Measurements from ENCODE around the gene PREX1.
A peak's percentile ranks its signal among the peaks of the same experiment; 100 is the strongest.

The PREX1 gene

DNA sequence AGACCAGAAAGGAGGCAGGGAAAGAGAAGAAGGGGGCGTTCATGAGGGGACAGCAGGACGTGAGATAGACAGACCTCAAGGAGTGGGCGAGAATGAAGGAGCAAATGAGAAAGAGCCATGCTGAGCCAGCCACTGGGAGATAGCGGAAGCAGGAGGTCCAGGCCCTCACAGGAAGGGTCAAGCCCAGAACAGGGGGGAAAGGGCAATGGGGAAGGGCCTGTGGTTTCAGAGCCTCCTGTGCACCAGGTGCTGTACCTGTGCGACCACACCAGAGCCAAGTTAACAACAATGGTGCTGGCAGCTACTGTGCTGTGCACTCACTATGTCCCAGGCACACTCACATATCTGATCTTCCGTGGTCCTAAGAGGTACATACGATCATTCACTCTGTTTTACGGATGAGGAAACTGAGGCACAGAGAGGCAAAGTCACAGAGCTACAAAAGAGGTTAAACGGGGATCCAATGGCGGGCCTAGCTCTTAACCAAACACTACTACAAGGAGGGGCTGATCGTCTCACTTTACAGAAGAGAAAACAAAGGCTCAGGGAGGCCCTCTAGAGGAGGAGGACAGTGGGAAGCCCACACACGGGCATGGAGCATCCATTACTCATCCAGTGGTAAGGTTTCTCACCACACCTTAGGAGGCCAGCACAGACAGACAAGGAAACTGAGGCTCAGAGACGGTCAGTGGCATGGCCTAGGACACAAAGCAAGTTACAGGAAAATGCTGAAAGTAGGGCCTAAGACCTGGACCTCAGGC is 129.1 kb downstream of the PREX1 start:
- in situ Hi-C loops (cut with HindIII; ENCODE audit: low pct_unique_long_range_greater_than_20kb, low sequenced_read_pairs), result no loop called here
- DNase-seq (ENCODE audit: low read depth in 1 of 2, low spot score in 1 of 2), result peak in 1 of 2 experiments; percentile 53
- no peak for TF ChIP-seq JUND (IDR thresholded peaks at IDR 0.05; ENCODE audit: low read depth)

DNA sequence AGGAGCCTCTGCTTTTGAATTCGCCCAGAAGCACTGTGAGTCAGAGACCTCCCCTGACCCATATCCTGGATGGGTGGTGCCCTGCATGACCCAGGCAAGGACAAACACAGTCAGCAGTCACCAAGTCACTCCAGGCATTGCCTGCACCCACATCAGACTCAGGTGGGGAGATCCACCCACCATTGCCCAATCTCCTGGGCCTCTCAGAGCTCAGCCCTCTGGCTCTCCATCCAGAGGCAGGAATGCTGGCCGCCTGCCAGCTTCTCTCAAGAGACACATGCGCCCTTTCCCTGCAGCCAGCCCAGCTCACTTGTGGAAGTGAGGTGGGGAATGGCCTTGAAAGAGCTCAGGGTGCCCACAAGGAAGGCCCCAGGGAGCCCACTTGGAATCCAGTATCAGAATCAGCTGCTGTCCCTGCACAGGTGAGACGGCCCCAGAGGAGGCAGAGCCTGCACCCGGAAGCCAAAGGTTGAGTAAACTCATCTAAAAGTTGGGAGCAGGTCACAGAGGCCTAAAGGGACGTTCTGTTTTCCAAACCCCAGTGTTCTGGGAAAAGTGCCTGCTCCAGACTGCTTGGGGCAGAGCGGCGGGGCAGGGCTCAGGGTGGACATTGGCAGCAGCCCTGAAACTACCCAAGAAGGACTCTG is 129.8 kb downstream of the PREX1 start:
- TF ChIP-seq JUND (IDR thresholded peaks at IDR 0.05; ENCODE audit: low read depth), result peak; percentile 48; the same call in 1 of the 2 replicates
- in situ Hi-C loops (cut with HindIII; ENCODE audit: low pct_unique_long_range_greater_than_20kb, low sequenced_read_pairs), result no loop called here
- peak; percentile 72 to 92 for DNase-seq (ENCODE audit: low read depth in 1 of 2, low spot score in 1 of 2)

DNA sequence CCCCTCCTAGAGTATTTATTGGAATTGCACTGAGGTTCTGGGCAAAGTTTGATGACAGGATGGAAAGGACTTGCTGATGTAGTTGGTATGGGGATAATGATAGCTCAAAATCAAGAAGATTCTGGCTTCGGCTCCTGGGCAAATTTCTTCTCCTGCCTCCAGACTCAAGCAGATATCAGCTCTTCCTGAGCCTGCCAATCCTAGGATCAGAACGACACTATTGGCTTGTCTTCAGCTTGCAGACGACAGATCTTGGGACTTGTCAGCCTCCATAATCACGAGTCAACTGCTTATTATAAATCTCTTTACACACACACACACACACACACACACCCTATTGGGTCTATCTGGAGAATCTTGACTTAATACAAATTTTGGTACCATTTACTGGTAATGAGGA is 131.1 kb downstream of the PREX1 start:
- DNase-seq (ENCODE audit: low read depth in 1 of 2, low spot score in 1 of 2), result no peak
- TF ChIP-seq JUND (IDR thresholded peaks at IDR 0.05; ENCODE audit: low read depth), result no peak
- in situ Hi-C loops (cut with HindIII; ENCODE audit: low pct_unique_long_range_greater_than_20kb, low sequenced_read_pairs), result no loop called here

DNA sequence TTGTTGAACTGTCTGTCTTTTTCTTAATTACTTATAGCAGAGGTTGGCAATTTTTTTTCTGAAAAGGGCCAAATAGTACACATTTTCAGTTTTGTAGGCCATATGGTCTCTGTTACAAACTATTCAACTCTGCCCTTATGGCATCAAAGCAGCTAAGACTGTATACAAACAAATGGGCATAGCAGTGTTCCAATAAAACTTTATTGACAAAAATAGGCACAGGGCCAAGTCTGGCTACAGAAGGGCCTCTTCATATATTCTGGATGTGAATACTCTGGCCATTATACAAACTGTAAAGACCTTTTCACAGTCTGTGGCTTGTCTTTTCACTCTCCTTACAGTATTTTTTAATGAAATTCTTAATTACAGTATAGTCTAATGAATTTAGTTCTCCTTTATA is 132.1 kb downstream of the PREX1 start:
- TF ChIP-seq JUND (IDR thresholded peaks at IDR 0.05; ENCODE audit: low read depth), result no peak
- in situ Hi-C loops (cut with HindIII; ENCODE audit: low pct_unique_long_range_greater_than_20kb, low sequenced_read_pairs), result no loop called here
- DNase-seq (ENCODE audit: low read depth in 1 of 2, low spot score in 1 of 2), result no peak

DNA sequence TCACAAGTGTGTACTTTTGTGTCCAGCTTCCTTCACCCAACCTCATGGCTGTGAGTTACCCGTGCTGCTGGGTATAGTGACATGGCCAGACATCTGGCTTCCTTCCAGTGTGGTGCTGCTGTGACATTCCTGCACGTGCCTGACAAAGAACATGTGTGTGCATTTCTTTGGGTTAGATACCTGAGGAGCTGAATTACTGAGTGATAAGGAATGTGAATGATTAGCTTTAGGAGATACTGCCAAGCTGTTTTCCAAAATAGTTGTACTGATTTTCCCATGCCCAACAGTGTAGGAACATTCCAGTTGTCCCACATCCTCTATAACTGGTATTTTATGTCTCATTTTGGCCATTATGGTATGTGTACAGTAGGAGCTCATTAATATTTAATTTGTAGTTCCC is 132.5 kb downstream of the PREX1 start:
- in situ Hi-C loops (cut with HindIII; ENCODE audit: low pct_unique_long_range_greater_than_20kb, low sequenced_read_pairs), result no loop called here
- TF ChIP-seq JUND (IDR thresholded peaks at IDR 0.05; ENCODE audit: low read depth), result no peak
- DNase-seq (ENCODE audit: low read depth in 1 of 2, low spot score in 1 of 2), result no peak

DNA sequence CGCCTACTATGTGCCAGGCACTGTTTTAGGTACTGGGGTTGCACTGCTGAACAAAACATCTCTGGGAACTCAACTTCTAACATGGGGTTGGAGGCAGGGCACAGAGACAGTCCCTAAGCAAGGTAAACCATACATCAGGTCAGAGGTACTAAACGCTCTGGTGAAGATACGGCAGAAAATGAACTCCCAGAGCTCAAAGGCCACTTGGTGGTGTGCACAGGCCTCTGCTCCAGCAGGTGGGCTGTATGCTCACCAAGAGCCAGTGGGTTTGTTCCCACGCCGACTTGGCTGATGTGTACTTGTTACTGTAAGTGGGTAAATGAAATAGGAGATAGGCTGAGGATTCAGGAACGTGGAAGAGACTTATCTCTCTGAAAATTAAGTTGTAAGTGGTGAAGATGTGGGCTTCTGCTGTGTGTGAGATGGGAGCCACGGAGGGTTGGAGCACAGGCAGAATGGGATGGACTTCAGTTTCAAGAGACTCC is 133.4 kb downstream of the PREX1 start:
- no peak for DNase-seq (ENCODE audit: low read depth in 1 of 2, low spot score in 1 of 2)
- in situ Hi-C loops (cut with HindIII; ENCODE audit: low pct_unique_long_range_greater_than_20kb, low sequenced_read_pairs), result no loop called here
- TF ChIP-seq JUND (IDR thresholded peaks at IDR 0.05; ENCODE audit: low read depth), result no peak

DNA sequence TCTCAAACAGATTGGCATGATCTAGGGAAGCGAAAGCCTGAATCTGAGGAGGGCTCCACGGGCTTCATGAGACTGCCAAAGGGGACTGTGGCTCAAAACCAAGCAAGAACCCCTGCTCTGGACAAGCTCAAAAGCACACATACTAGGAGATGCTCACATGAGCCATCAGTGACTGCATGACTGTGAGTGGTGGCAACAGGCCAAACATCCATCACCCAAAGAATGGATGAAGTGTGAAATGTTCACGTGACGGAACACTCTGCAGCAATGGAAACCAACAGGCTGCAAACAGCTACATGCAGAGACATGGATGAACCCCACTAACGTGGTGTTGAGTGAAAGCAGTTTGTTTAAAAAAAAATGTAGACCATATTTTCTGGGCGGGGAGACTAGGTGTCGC is 136.3 kb downstream of the PREX1 start:
- no peak for TF ChIP-seq JUND (IDR thresholded peaks at IDR 0.05; ENCODE audit: low read depth)
- no peak for DNase-seq (ENCODE audit: low read depth in 1 of 2, low spot score in 1 of 2)
- in situ Hi-C loops (cut with HindIII; ENCODE audit: low pct_unique_long_range_greater_than_20kb, low sequenced_read_pairs), result no loop called here

DNA sequence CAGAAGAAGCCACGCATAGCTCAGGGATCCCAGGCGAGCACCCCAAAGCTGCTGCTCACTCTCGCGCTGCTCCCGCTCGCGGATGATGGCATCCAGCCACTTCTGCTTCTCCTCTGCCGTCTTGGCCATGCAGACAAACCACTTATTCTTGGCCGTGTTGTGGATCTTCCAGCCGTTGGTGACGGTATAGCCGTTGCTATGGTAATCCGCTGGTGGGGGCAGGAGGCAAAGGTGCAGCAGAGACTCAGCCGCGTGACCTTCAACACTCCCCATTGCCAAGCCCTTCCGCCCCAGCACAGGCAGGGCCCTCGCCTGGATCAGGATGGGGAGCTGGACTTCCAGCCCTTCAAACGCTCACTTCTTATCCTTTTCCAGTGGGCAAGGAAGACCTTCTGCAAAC is 136.9 kb downstream of the PREX1 start:
- in situ Hi-C loops (cut with HindIII; ENCODE audit: low pct_unique_long_range_greater_than_20kb, low sequenced_read_pairs), result no loop called here
- DNase-seq (ENCODE audit: low read depth in 1 of 2, low spot score in 1 of 2), result no peak
- no peak for TF ChIP-seq JUND (IDR thresholded peaks at IDR 0.05; ENCODE audit: low read depth)

DNA sequence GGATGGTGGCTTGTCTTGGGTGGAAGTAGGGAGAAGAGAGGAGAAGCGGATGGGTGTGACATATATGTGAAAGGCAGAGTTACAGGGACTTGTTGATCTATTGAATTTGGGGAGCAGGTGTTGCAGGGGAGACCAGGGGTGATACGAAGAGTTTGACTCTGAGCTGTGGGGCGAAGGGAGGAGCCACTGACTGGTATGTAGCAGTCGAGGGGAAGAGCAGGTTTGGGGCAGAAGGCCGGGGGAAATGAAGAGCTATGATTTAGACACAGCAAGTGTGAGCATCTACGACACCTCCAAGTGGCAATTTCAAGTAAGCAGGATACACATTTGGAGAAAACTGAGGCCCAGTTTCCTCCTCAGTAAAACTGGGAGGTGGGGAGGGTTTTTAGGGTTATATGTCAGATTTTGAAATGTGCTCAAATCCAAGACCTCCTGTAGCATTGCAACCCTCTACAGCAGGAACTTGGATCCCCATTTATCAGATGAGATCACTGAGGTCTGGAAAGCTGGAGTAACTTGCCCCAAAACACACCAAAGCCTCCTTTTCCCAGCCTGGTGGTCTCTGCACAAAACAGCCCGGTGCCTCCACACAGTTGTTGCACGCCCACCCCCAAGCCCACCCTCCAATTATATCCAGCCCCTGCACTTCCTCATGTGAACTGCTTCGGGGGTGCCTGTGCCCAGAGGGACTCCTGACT is 137.8 kb downstream of the PREX1 start:
- no peak for TF ChIP-seq JUND (IDR thresholded peaks at IDR 0.05; ENCODE audit: low read depth)
- DNase-seq (ENCODE audit: low read depth in 1 of 2, low spot score in 1 of 2), result no peak
- in situ Hi-C loops (cut with HindIII; ENCODE audit: low pct_unique_long_range_greater_than_20kb, low sequenced_read_pairs), result no loop called here

DNA sequence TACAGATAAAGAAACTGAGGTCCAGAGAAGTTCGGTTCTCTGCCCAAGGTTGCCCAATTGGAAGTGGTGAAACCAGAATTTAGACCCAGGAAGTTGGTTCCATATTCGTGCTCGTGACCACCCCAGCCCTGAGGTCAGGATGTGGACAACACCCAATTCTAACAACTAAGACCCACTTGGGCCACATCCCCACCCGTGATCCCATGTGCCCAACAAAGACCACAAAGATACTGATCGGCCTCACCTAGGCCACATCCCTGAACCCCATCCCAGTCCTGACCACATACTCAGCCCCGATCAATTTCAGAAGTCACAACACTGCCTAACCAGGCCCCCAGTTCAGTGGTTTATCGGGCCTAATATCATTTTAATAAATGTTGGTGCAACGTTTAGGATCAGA is 138.4 kb downstream of the PREX1 start:
- DNase-seq (ENCODE audit: low read depth in 1 of 2, low spot score in 1 of 2), result no peak
- no peak for TF ChIP-seq JUND (IDR thresholded peaks at IDR 0.05; ENCODE audit: low read depth)
- in situ Hi-C loops (cut with HindIII; ENCODE audit: low pct_unique_long_range_greater_than_20kb, low sequenced_read_pairs), result no loop called here

DNA sequence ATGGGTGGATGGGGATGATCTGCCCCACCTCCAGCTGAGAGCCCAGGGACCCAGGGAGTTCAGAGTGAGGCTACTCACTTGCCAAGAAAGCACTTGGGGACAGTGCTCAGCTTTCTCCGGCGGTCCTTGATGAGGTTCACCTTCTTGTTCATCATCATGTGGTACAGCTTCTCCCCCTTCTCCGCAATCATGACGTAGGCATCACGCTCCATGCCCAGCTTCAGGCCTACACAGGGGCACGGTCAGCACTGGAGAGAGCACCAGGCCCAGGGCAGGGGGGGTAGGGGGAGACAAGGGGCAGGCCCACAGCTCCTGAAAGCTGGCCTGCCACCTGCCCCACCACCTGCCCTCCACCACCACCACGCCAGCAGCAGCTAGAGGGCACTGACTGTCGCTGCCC is 139.2 kb downstream of the PREX1 start:
- in situ Hi-C loops (cut with HindIII; ENCODE audit: low pct_unique_long_range_greater_than_20kb, low sequenced_read_pairs), result no loop called here
- no peak for DNase-seq (ENCODE audit: low read depth in 1 of 2, low spot score in 1 of 2)
- no peak for TF ChIP-seq JUND (IDR thresholded peaks at IDR 0.05; ENCODE audit: low read depth)

DNA sequence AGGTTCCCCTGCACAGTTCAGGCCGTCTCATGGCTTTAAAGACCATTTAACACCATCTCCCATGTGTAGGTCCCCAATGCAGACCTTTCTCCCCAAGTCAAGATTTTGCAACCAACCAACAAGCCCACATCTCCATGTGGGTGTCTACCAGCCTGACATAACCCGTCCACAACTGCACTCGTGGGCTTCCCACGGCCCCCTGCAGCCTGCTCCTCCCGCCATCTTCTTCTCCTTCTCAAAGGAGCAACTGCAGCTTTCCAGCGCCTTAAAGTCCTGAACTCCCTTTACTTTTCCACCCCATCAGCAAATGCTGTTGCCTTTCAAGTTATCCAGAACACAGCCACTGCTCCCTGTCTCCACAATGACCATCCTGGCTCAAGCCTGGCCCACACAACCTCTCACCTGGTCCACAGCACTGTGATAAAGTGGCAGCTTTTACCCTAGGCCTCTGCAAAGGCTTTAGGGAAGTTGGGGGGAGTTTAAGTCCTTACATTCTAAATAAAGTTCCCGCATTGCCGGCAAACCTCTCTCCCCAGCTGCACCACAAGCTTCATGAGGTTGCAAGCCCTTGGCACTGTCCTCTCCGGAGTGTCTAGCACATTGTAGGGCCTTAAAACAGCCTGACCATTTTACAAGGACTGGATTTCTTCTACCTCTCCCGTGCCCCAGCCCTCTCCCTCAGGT is 140.5 kb downstream of the PREX1 start:
- DNase-seq (ENCODE audit: low read depth in 1 of 2, low spot score in 1 of 2), result no peak
- in situ Hi-C loops (cut with HindIII; ENCODE audit: low pct_unique_long_range_greater_than_20kb, low sequenced_read_pairs), result no loop called here
- TF ChIP-seq JUND (IDR thresholded peaks at IDR 0.05; ENCODE audit: low read depth), result no peak

All from T47D (cell line).